AG09319 (cell line): Measurements from ENCODE around the gene LRRC47.

Source experiments
- DNase-seq: peaks from one replicate; pipeline ENCODE4 v3.0.0-alpha.2; 2010; ENCODE audit warnings: low read depth; ENCODE audit errors: extremely low read depth
- CTCF ChIP-seq: IDR thresholded peaks from 2 replicates; pipeline ENCODE4 v1.5.1; 2011; ENCODE audit warnings: low read depth, mild to moderate bottlenecking, inconsistent platforms, low read length, moderate library complexity

LRRC47 gene

DNA sequence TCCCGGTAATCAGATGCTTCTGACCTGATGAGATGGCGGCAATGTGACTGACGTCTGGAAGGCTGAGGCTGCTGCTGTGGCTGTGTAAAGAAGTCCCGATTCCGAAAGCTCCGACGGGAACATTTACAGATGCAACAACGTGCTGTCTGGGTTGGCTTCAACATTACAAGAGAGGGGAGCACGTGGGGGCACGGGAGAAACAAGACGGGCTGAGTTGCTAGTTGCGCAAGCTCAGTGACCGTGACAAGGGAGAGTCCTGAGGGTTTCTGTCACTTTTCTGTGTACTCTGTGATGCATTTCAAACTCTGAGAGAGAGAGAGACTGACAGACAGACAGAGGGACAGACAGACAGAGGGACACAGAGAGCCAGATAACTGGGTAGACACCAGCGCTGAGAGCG lies 25.6 kb upstream of the LRRC47 start:
- DNase-seq, result no peak
- no peak for TF ChIP-seq CTCF

- DNase-seq, result no peak
- TF ChIP-seq CTCF, result no peak
Observed at GRCh38 chr1:3821447-3821846, 25.1 kb upstream of the LRRC47 start.

DNA sequence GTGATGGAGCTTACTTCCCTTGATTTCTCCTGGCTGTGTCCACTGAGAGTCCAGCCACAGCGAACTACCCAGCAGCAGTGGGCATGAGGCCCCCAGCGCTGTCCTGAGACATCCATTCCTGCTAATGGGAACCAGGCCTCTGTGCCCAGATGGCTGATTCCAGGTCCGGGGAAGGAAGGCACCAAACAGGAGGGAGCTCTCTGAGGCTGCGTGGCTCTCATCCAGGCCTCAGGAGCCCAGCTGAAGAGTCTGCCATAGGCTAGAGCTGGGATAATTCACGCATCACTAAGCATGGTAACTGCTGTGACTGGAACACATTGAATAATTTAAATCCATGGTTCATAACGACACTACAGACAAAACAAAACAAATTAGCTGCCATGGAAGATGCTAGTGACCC lies 24.7 kb upstream of the LRRC47 start:
- no peak for DNase-seq
- no peak for TF ChIP-seq CTCF

DNA sequence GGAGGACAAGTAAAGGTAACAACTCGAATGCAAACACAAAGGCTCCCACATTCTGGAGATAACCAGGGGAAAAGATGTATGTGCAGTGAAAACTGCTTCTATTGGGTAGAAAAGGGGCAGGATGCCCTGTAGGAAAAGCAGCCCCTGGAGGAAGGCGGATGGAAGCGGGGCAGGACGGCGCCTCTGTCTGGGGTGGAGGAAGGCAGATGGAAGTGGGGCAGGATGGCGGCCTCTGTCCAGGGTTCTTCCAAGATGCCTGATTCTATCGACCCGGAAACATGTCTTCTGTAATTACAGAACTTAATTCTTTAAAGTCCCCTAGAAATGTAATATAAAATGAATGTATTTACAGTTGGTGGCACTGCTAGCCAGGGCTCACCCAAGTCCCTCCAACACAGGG lies 24.0 kb upstream of the LRRC47 start:
- no peak for TF ChIP-seq CTCF
- no peak for DNase-seq

- DNase-seq, result no peak
- no peak for TF ChIP-seq CTCF
Observed at GRCh38 chr1:3819771-3820200, 23.5 kb upstream of the LRRC47 start.

- no peak for DNase-seq
- TF ChIP-seq CTCF, result no peak
Observed at GRCh38 chr1:3817821-3818597, 21.7 kb upstream of the LRRC47 start.

GRCh38 chr1:3817138-3817740 lies 20.9 kb upstream of the LRRC47 start:
- TF ChIP-seq CTCF, result no peak
- no peak for DNase-seq
